Transverse colon (tissue), 4 donors: ENCODE measurements around the gene RAB20.

Experiments used
- EP300 ChIP-seq: sonication (generic); formaldehyde crosslinking; IDR thresholded peaks from one replicate; pipeline ENCODE4 v1.6.1; 2017; ENCODE audit warnings: antibody characterized with exemption, low read depth
- POLR2A ChIP-seq: fragments of 450-650 bp; IDR thresholded peaks from one replicate; pipeline ENCODE4 v1.6.1; 2016; ENCODE audit warnings: antibody characterized with exemption, mild to moderate bottlenecking, moderate library complexity
- POLR2AphosphoS5 ChIP-seq, 3 donors: sonication (generic); formaldehyde crosslinking; IDR thresholded peaks; one replicate each; pipeline ENCODE4 v1.6.1; 2016; ENCODE audit warnings: antibody characterized with exemption in 3 of 3
- TF ChIP-seq, protein P1 (sequence below), 5 experiments: fragments of 200-600 bp in 3 of 5; fragments of 450-650 bp in 2 of 5; sonication (generic) in 3 of 5; IDR thresholded peaks; 1 replicate in 2 of 5; 2 replicates in 3 of 5; pipeline ENCODE4 v1.5.1; 2016 to 2017; ENCODE audit warnings: antibody characterized with exemption in 5 of 5, inconsistent platforms in 3 of 5, mild to moderate bottlenecking in 2 of 5, moderate library complexity in 1 of 5

GRCh38 chr13:110554227-110554836 lies 7.2 kb downstream of the RAB20 start:
- TF ChIP-seq POLR2A (no peak), POLR2AphosphoS5 (IDR thresholded peaks at IDR 0.05) (no peak), EP300 (no peak)
- TF ChIP-seq, protein P1, sequence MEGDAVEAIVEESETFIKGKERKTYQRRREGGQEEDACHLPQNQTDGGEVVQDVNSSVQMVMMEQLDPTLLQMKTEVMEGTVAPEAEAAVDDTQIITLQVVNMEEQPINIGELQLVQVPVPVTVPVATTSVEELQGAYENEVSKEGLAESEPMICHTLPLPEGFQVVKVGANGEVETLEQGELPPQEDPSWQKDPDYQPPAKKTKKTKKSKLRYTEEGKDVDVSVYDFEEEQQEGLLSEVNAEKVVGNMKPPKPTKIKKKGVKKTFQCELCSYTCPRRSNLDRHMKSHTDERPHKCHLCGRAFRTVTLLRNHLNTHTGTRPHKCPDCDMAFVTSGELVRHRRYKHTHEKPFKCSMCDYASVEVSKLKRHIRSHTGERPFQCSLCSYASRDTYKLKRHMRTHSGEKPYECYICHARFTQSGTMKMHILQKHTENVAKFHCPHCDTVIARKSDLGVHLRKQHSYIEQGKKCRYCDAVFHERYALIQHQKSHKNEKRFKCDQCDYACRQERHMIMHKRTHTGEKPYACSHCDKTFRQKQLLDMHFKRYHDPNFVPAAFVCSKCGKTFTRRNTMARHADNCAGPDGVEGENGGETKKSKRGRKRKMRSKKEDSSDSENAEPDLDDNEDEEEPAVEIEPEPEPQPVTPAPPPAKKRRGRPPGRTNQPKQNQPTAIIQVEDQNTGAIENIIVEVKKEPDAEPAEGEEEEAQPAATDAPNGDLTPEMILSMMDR (IDR thresholded peaks at IDR 0.05): no peak
